GM21367 (cell line): Measurements from ENCODE around the gene C2.
"Not testable (repeated sequence)": the region's sequence is repeated elsewhere in the genome, so short reads cannot be mapped to it uniquely, and the experiment has no call there.

Experiments
- ATAC-seq: cut with Tn5 transposase; IDR thresholded peaks from one replicate; pipeline ENCODE4 v1.9.1; 2021; ENCODE audit not compliant: unreplicated experiment

Gene C2

GRCh38 chr6:31920811-31921210, 6.7 kb upstream of the C2 start:
- no peak for ATAC-seq

GRCh38 chr6:31922942-31923341, 4.6 kb upstream of the C2 start:
- ATAC-seq = no peak

GRCh38 chr6:31927863-31928671, 550 bp downstream of the C2 start:
- ATAC-seq = no peak

- ATAC-seq = no peak
Measured at GRCh38 chr6:31928672-31928939, 1.1 kb downstream of the C2 start.

- no peak for ATAC-seq
Measured at GRCh38 chr6:31930962-31931361, 3.4 kb downstream of the C2 start.

- ATAC-seq = not testable (repeated sequence)
Measured at GRCh38 chr6:31932137-31932536, 4.6 kb downstream of the C2 start.

GRCh38 chr6:31933537-31933936, 6.0 kb downstream of the C2 start:
- ATAC-seq = no peak

GRCh38 chr6:31935021-31935420, 7.5 kb downstream of the C2 start:
- ATAC-seq = no peak

GRCh38 chr6:31935823-31936222, 8.3 kb downstream of the C2 start:
- ATAC-seq = no peak

GRCh38 chr6:31940256-31940664, 12.7 kb downstream of the C2 start:
- ATAC-seq = no peak

- ATAC-seq = no peak
Measured at GRCh38 chr6:31943742-31944141, 16.2 kb downstream of the C2 start.

- no peak for ATAC-seq
Measured at GRCh38 chr6:31945154-31945506, 17.6 kb downstream of the C2 start.

- no peak for ATAC-seq
Measured at GRCh38 chr6:31945507-31946369, 18.2 kb downstream of the C2 start, which contains the start of gene CFB. CFB (plus strand) TSS chr6:31946095; CDS start chr6:31946222, 127 bp downstream.

- ATAC-seq = no peak
Measured at GRCh38 chr6:31946370-31946885, 18.9 kb downstream of the C2 start.

GRCh38 chr6:31947070-31947675, 19.7 kb downstream of the C2 start:
- no peak for ATAC-seq

GRCh38 chr6:31947864-31948263, 20.3 kb downstream of the C2 start:
- ATAC-seq = no peak

- ATAC-seq = no peak
Measured at GRCh38 chr6:31948306-31948705, 20.8 kb downstream of the C2 start.

GRCh38 chr6:31948753-31949413, 21.4 kb downstream of the C2 start:
- no peak for ATAC-seq

- ATAC-seq = no peak
Measured at GRCh38 chr6:31949926-31950548, 22.5 kb downstream of the C2 start.

GRCh38 chr6:31952140-31952805, 24.8 kb downstream of the C2 start:
- no peak for ATAC-seq
